Smooth muscle cell (in vitro differentiated cells): ENCODE results near the gene NPAS3. TPM values are rescaled to one million over a fixed set of nuclear protein-coding genes. Genes with fewer than 3 reads are reported as not detected.

Source experiments
- DNase-seq: peaks from one replicate; lab custom pipeline; 2025; ENCODE audit not compliant: unreplicated experiment; lab: John Stamatoyannopoulos, UW
- H2AFZ ChIP-seq: fragments of 200-600 bp; sonication (generic); 2 replicates; pipeline ENCODE4 v1.6.0; 2016; ENCODE audit warnings: antibody characterized with exemption, low read depth, mild to moderate bottlenecking
- H3F3A ChIP-seq: fragments of 200-600 bp; sonication (generic); 2 replicates; pipeline ENCODE4 v1.6.0; 2017; ENCODE audit warnings: antibody characterized with exemption, low read depth
- H3K27ac ChIP-seq: fragments of 200-600 bp; sonication (generic); 2 replicates; pipeline ENCODE4 v1.5.1; 2016; ENCODE audit warnings: low read depth, mild to moderate bottlenecking
- H3K27me3 ChIP-seq: fragments of 200-600 bp; sonication (generic); 2 replicates; pipeline ENCODE4 v1.6.1; 2016; ENCODE audit warnings: low read depth, mild to moderate bottlenecking
- H3K36me3 ChIP-seq: fragments of 200-600 bp; sonication (generic); 2 replicates; pipeline ENCODE4 v1.5.1; 2016; ENCODE audit warnings: low read depth
- H3K4me1 ChIP-seq: fragments of 200-600 bp; sonication (generic); 2 replicates; pipeline ENCODE4 v1.5.1; 2016; ENCODE audit warnings: low read depth
- H3K4me2 ChIP-seq: fragments of 200-600 bp; sonication (generic); 2 replicates; pipeline ENCODE4 v1.6.0; 2016; ENCODE audit warnings: mild to moderate bottlenecking
- H3K4me3 ChIP-seq: fragments of 200-600 bp; sonication (generic); 2 replicates; pipeline ENCODE4 v1.5.1; 2016; ENCODE audit warnings: mild to moderate bottlenecking
- H3K79me2 ChIP-seq: fragments of 200-600 bp; sonication (generic); 2 replicates; pipeline ENCODE4 v1.6.0; 2016; ENCODE audit warnings: low read depth, mild to moderate bottlenecking
- H3K9ac ChIP-seq: fragments of 200-600 bp; sonication (generic); 2 replicates; pipeline ENCODE4 v1.6.0; 2016; ENCODE audit warnings: low read depth
- H3K9me3 ChIP-seq: fragments of 200-600 bp; sonication (generic); replicated peaks from 2 replicates; pipeline ENCODE4 v1.5.1; 2016; ENCODE audit warnings: low read depth
- H4K20me1 ChIP-seq: fragments of 200-600 bp; sonication (generic); 2 replicates; pipeline ENCODE4 v1.6.0; 2016; ENCODE audit warnings: low read depth
- CTCF ChIP-seq: fragments of 200-600 bp; sonication (generic); IDR thresholded peaks from 2 replicates; pipeline ENCODE4 v1.5.1; 2017; ENCODE audit warnings: borderline replicate concordance, mild to moderate bottlenecking, antibody characterized with exemption; ENCODE audit not compliant: insufficient read depth, poor library complexity, severe bottlenecking
- WGBS: methylation state at CpG from one replicate; pipeline ENCODE4 v1.1.7; 2016; ENCODE audit warnings: low lambda C conversion rate; 5-methylcytosine and 5-hydroxymethylcytosine counted together
- polyA plus RNA-seq: library from polyadenylated mRNA; unstranded; fragments of >200 nt; fragmentation: Nextera tagmentation; extraction: Ambion mirVana; gene quantifications from 2 replicates; pipeline ENCODE4 v1.2.1, GENCODE V29; 2016
- total RNA-seq: library from RNA; depleted of rRNA; stranded (reverse); fragments of >200 nt; gene quantifications from 2 replicates; pipeline ENCODE4 v1.2.3, GENCODE V29; 2014

The NPAS3 gene
- total and polyA plus RNA-seq, 2 experiments from 2014 or later, result 0.79 to 2.0 TPM

GRCh38 chr14:33732175-33732574 is 793.5 kb downstream of the NPAS3 start:
- H3K9me3 ChIP-seq, result no peaks in the 10 kb centered on the region
- peaks cover 5% of the 10 kb centered on the region for H3K4me1 ChIP-seq
- no peak overlapping the region for H3K9ac ChIP-seq
- H3K79me2 ChIP-seq, result no peaks in the 10 kb centered on the region
- WGBS, result 76% methylated on average over 7 of the region's 7 CpGs
- no peaks in the 10 kb centered on the region for H3K36me3 ChIP-seq
- peaks cover 4% of the 10 kb centered on the region for H3F3A ChIP-seq
- no peak for DNase-seq
- H3K27ac ChIP-seq, result no peak overlapping the region
- no peaks in the 10 kb centered on the region for H3K27me3 ChIP-seq
- H3K4me2 ChIP-seq, result peak overlapping the region; percentile 31
- no peak for TF ChIP-seq CTCF
- no peaks in the 10 kb centered on the region for H4K20me1 ChIP-seq
- no peak overlapping the region for H2AFZ ChIP-seq
- no peak overlapping the region for H3K4me3 ChIP-seq

- Histone ChIP-seq H4K20me1 (no peaks in the 10 kb centered on the region), H3K9ac (no peak overlapping the region), H3K36me3 (no peaks in the 10 kb centered on the region), H3F3A (peaks cover 6% of the 10 kb centered on the region), H3K27me3 (no peaks in the 10 kb centered on the region), H3K4me3 (no peak overlapping the region), H3K9me3 (no peaks in the 10 kb centered on the region), H3K4me2 (no peak overlapping the region), H2AFZ (no peak overlapping the region), H3K4me1 (peaks cover 7% of the 10 kb centered on the region), H3K27ac (no peak overlapping the region), H3K79me2 (no peaks in the 10 kb centered on the region)
- DNase-seq, result no peak
- 95% methylated on average over 6 of the region's 6 CpGs for WGBS
- TF ChIP-seq CTCF, result no peak
These were observed 794.6 kb downstream of the NPAS3 start for GRCh38 chr14:33733310-33733709.

- peaks cover 11% of the 10 kb centered on the region for H3K4me1 ChIP-seq
- no peaks in the 10 kb centered on the region for H4K20me1 ChIP-seq
- H3K4me3 ChIP-seq, result no peak overlapping the region
- H3K9me3 ChIP-seq, result no peaks in the 10 kb centered on the region
- no peak for TF ChIP-seq CTCF
- no peak overlapping the region for H2AFZ ChIP-seq
- no peak overlapping the region for H3K27ac ChIP-seq
- H3K4me2 ChIP-seq, result no peak overlapping the region
- H3K36me3 ChIP-seq, result no peaks in the 10 kb centered on the region
- no peaks in the 10 kb centered on the region for H3K27me3 ChIP-seq
- no peak overlapping the region for H3K9ac ChIP-seq
- H3F3A ChIP-seq, result peaks cover 6% of the 10 kb centered on the region
- DNase-seq, result no peak
- H3K79me2 ChIP-seq, result no peaks in the 10 kb centered on the region
These were observed 795.0 kb downstream of the NPAS3 start for GRCh38 chr14:33733721-33734120.

GRCh38 chr14:33734387-33734786 is 795.7 kb downstream of the NPAS3 start:
- no peak overlapping the region for H3K27ac ChIP-seq
- no peak overlapping the region for H2AFZ ChIP-seq
- H3K4me3 ChIP-seq, result no peak overlapping the region
- H3K4me1 ChIP-seq, result peaks cover 12% of the 10 kb centered on the region
- H3K4me2 ChIP-seq, result no peak overlapping the region
- H3K36me3 ChIP-seq, result no peaks in the 10 kb centered on the region
- H3K9me3 ChIP-seq, result no peaks in the 10 kb centered on the region
- no peaks in the 10 kb centered on the region for H3K27me3 ChIP-seq
- no peak for DNase-seq
- H3F3A ChIP-seq, result peaks cover 6% of the 10 kb centered on the region
- H4K20me1 ChIP-seq, result no peaks in the 10 kb centered on the region
- 65% methylated on average over 3 of the region's 3 CpGs for WGBS
- H3K79me2 ChIP-seq, result no peaks in the 10 kb centered on the region
- TF ChIP-seq CTCF, result no peak
- no peak overlapping the region for H3K9ac ChIP-seq
